Mesenchymal stem cell (in vitro differentiated cells and primary cell): ENCODE measurements around the gene DDR1.

Experiments
- DNase-seq: peaks from one replicate; pipeline ENCODE4 v3.0.0-alpha.2; 2013
- H2AFZ ChIP-seq: one replicate; pipeline ENCODE4 v1.6.1; 2013; ENCODE audit warnings: low read depth, mild to moderate bottlenecking, control low read depth, inconsistent platforms, low read length, moderate library complexity
- H2AK5ac ChIP-seq: 2 replicates; pipeline ENCODE4 v1.6.1; 2013; ENCODE audit warnings: low read length, moderate library complexity, mild to moderate bottlenecking, inconsistent platforms; ENCODE audit not compliant: severe bottlenecking
- H2BK120ac ChIP-seq: one replicate; pipeline ENCODE4 v1.6.1; 2013; ENCODE audit warnings: low read depth, mild to moderate bottlenecking, inconsistent platforms, low read length, moderate library complexity
- H2BK12ac ChIP-seq, 2 experiments: one replicate each; pipeline ENCODE4 v1.6.1; 2013; ENCODE audit warnings: inconsistent platforms in 2 of 2, low read length in 2 of 2, mild to moderate bottlenecking in 2 of 2, moderate library complexity in 2 of 2, control low read depth in 1 of 2
- H2BK15ac ChIP-seq: one replicate; pipeline ENCODE4 v1.6.1; 2013; ENCODE audit warnings: mild to moderate bottlenecking, low read depth, inconsistent platforms; ENCODE audit not compliant: poor library complexity, severe bottlenecking
- H2BK5ac ChIP-seq: 2 replicates; pipeline ENCODE4 v1.6.1; 2013; ENCODE audit warnings: low read depth, mild to moderate bottlenecking, low read length, control low read depth, inconsistent platforms; ENCODE audit not compliant: poor library complexity, severe bottlenecking
- H3K14ac ChIP-seq, 2 experiments: one replicate each; pipeline ENCODE4 v1.6.1; 2013; ENCODE audit warnings: inconsistent platforms in 2 of 2, low read length in 2 of 2, control low read depth in 1 of 2, mild to moderate bottlenecking in 1 of 2, moderate library complexity in 1 of 2
- H3K18ac ChIP-seq, 2 experiments: one replicate each; pipeline ENCODE4 v1.6.1; 2013; ENCODE audit warnings: inconsistent platforms in 2 of 2, low read length in 2 of 2, control low read depth in 1 of 2, low read depth in 1 of 2, mild to moderate bottlenecking in 1 of 2
- H3K23ac ChIP-seq, 2 experiments: one replicate each; pipeline ENCODE4 v1.6.1; 2013; ENCODE audit warnings: inconsistent platforms in 2 of 2, low read length in 2 of 2, mild to moderate bottlenecking in 2 of 2, moderate library complexity in 2 of 2, control low read depth in 1 of 2
- H3K27ac ChIP-seq: 2 replicates; pipeline ENCODE4 v1.5.1; 2013; ENCODE audit warnings: mild to moderate bottlenecking, moderate library complexity, low read length, control low read depth, inconsistent platforms; ENCODE audit not compliant: poor library complexity, severe bottlenecking
- H3K27me3 ChIP-seq, 2 experiments: 2 replicates each; pipeline versions ENCODE4 v1.6.1 to v1.7.0; 2013; ENCODE audit warnings: low read length in 2 of 2, mild to moderate bottlenecking in 2 of 2, moderate library complexity in 2 of 2, control low read depth in 1 of 2, inconsistent platforms in 1 of 2; ENCODE audit not compliant: control insufficient read depth in 1 of 2, insufficient read depth in 1 of 2
- H3K36me3 ChIP-seq, 2 experiments: 2 replicates each; pipeline versions ENCODE4 v1.6.1 to v1.7.0; 2013; ENCODE audit warnings: low read length in 2 of 2, control low read depth in 1 of 2, inconsistent platforms in 1 of 2, low read depth in 1 of 2, mild to moderate bottlenecking in 1 of 2; ENCODE audit not compliant: insufficient read depth in 2 of 2, control insufficient read depth in 1 of 2
- H3K4ac ChIP-seq, 2 experiments: one replicate each; pipeline ENCODE4 v1.6.1; 2013; ENCODE audit warnings: inconsistent platforms in 2 of 2, low read length in 2 of 2, mild to moderate bottlenecking in 2 of 2, moderate library complexity in 2 of 2, control low read depth in 1 of 2, low read depth in 1 of 2
- H3K4me1 ChIP-seq: 2 replicates; pipeline ENCODE4 v1.6.1; 2013; ENCODE audit warnings: low read depth, low read length, control low read depth; ENCODE audit not compliant: control insufficient read depth, insufficient read depth
- H3K4me2 ChIP-seq: 2 replicates; pipeline ENCODE4 v1.6.1; 2013; ENCODE audit warnings: low read length, mild to moderate bottlenecking, inconsistent platforms; ENCODE audit not compliant: poor library complexity, severe bottlenecking
- H3K4me3 ChIP-seq, 2 experiments: 2 replicates each; pipeline versions ENCODE4 v1.5.1 to v1.7.0; 2013; ENCODE audit warnings: low read length in 2 of 2, mild to moderate bottlenecking in 2 of 2, control low read depth in 1 of 2, low read depth in 1 of 2; ENCODE audit not compliant: insufficient read depth in 1 of 2
- H3K79me1 ChIP-seq: replicated peaks from 2 replicates; pipeline ENCODE4 v1.6.1; 2013; ENCODE audit warnings: mild to moderate bottlenecking, control low read depth, low read length, inconsistent platforms; ENCODE audit not compliant: poor library complexity, severe bottlenecking
- H3K9ac ChIP-seq: 2 replicates; pipeline ENCODE4 v1.7.0; 2013; ENCODE audit warnings: mild to moderate bottlenecking, low read length, moderate library complexity
- H3K9me3 ChIP-seq: 2 replicates; pipeline ENCODE4 v1.7.0; 2013; ENCODE audit warnings: mild to moderate bottlenecking, low read length; ENCODE audit not compliant: control insufficient read depth
- H4K8ac ChIP-seq: one replicate; pipeline ENCODE4 v1.6.1; 2013; ENCODE audit warnings: inconsistent platforms, mild to moderate bottlenecking, low read length, moderate library complexity
- H4K91ac ChIP-seq: one replicate; pipeline ENCODE4 v1.6.1; 2013; ENCODE audit warnings: mild to moderate bottlenecking, low read length, inconsistent platforms
- WGBS: methylation state at CpG from one replicate; pipeline ENCODE4 v1.1.7; 2013; ENCODE audit warnings: mixed read lengths; 5-methylcytosine and 5-hydroxymethylcytosine counted together

Gene DDR1

DNA sequence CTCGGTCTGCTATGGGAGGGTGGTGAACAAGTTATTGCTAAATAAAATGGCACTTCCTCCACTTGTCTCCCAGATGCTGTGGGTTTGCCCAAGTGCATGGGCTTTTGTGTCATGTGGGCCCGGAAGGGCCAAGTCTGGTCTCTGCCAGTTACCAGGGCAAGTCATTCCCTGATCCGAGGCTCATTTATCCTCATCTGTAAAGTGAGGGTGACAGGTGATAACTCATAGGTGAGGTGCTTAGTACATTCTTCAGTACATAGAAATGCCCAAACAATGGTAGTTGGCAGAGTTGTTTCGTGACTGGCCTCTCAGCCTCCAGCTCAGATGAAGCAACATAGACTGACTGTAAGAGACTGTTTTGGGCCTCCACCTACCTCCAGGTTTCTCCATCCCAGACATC is 54.4 kb downstream of the DDR1 start:
- DNase-seq = no peak
- Histone ChIP-seq H2BK15ac (no peak overlapping the region), H2AFZ (no peak overlapping the region), H3K9me3 (no peaks in the 10 kb centered on the region), H2BK120ac (no peak overlapping the region), H3K4me3 (no peak overlapping the region), H3K27me3 (peaks cover 0 to 84% of the 10 kb centered on the region in 2 experiments), H4K8ac (no peak overlapping the region), H3K14ac (no peak overlapping the region), H3K9ac (no peak overlapping the region), H3K79me1 (no peaks in the 10 kb centered on the region), H2BK5ac (no peak overlapping the region), H2BK12ac (no peak overlapping the region), H3K4me1 (peaks cover 12% of the 10 kb centered on the region), H3K27ac (no peak overlapping the region), H3K4me2 (no peak overlapping the region), H4K91ac (no peak overlapping the region), H3K18ac (no peak overlapping the region), H3K4ac (no peak overlapping the region), H3K36me3 (no peaks in the 10 kb centered on the region), H2AK5ac (no peak overlapping the region), H3K23ac (no peak overlapping the region)
- 96% methylated on average over 3 of the region's 4 CpGs for WGBS

DNA sequence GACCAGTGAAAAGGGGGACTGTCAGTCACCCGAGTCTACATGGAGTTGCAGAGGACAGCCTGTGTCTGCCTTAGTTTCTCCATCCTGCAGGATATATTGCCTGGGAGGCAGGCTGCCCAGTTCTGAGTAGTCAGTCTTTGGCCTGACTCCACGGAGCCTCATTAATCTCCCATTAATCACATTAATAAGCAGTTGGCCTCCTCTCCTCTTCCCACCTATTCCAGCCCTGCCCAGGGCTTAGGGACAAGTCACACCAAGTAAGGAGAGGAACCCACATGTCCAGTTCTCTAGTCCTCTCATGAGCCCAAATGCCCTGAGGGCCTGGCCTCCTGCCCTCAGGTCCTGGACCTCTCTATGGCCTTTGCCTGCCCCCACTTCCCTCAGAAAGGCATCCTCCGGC is 55.2 kb downstream of the DDR1 start:
- 87% methylated on average over 3 of the region's 3 CpGs for WGBS
- H3K4me3 ChIP-seq = no peak overlapping the region
- H3K9ac ChIP-seq = no peak overlapping the region

GRCh38 chr6:30940361-30940986 is 56.2 kb downstream of the DDR1 start, which contains the start of gene MUCL3:
Gene MUCL3, plus strand, starts transcription at chr6:30940973. Its CDS starts 27 bp downstream, at chr6:30941000.
- H2BK5ac ChIP-seq = no peak within 1 kb of the TSS
- H3K4me3 ChIP-seq = no peak within 1 kb of the TSS
- no peak within 1 kb of the TSS for H2BK12ac ChIP-seq
- H3K4me1 ChIP-seq = peaks cover 10% of the 10 kb centered on the region
- no peak within 1 kb of the TSS for H4K91ac ChIP-seq
- H3K18ac ChIP-seq = no peak within 1 kb of the TSS
- H3K23ac ChIP-seq = no peak within 1 kb of the TSS
- WGBS = 88% methylated on average over 13 of the region's 16 CpGs
- H3K27me3 ChIP-seq = peaks cover 0 to 85% of the 10 kb centered on the region in 2 experiments
- no peak within 1 kb of the TSS for H3K27ac ChIP-seq
- H4K8ac ChIP-seq = no peak within 1 kb of the TSS
- no peaks in the 10 kb centered on the region for H3K79me1 ChIP-seq
- peak within 1 kb of the TSS; percentile 34 for H2BK15ac ChIP-seq
- H3K4ac ChIP-seq = no peak within 1 kb of the TSS
- no peak within 1 kb of the TSS for H2AK5ac ChIP-seq
- H3K9ac ChIP-seq = no peak within 1 kb of the TSS
- no peaks in the 10 kb centered on the region for H3K9me3 ChIP-seq
- H2AFZ ChIP-seq = no peak within 1 kb of the TSS
- H3K4me2 ChIP-seq = no peak within 1 kb of the TSS
- H3K14ac ChIP-seq = no peak within 1 kb of the TSS
- DNase-seq = no peak
- H2BK120ac ChIP-seq = no peak within 1 kb of the TSS
- H3K36me3 ChIP-seq = no peaks in the 10 kb centered on the region

More for the DNA sequence above, 55.2 kb downstream of the DDR1 start:
- Histone ChIP-seq H3K4me2 (no peak overlapping the region), H3K4ac (no peak overlapping the region), H3K23ac (no peak overlapping the region), H4K8ac (no peak overlapping the region), H3K14ac (no peak overlapping the region), H3K4me1 (peaks cover 10% of the 10 kb centered on the region), H2BK120ac (no peak overlapping the region), H2BK5ac (no peak overlapping the region), H4K91ac (no peak overlapping the region), H3K18ac (no peak overlapping the region), H3K27ac (no peak overlapping the region), H2BK15ac (no peak overlapping the region), H3K27me3 (peaks cover 0 to 87% of the 10 kb centered on the region in 2 experiments), H3K36me3 (no peaks in the 10 kb centered on the region), H2AK5ac (no peak overlapping the region), H3K79me1 (no peaks in the 10 kb centered on the region), H3K9me3 (no peaks in the 10 kb centered on the region), H2AFZ (no peak overlapping the region), H2BK12ac (no peak overlapping the region)
- no peak for DNase-seq

- no peaks in the 10 kb centered on the region for H3K36me3 ChIP-seq
- H2AFZ ChIP-seq = peak overlapping the region; percentile 84
- peak overlapping the region; percentile 69 for H2AK5ac ChIP-seq
- no peaks in the 10 kb centered on the region for H3K79me1 ChIP-seq
- peak overlapping the region in 1 of 2 experiments; percentile 62 for H3K14ac ChIP-seq
- peak overlapping the region in 1 of 2 experiments; percentile 62 for H3K18ac ChIP-seq
- no peak overlapping the region for H2BK120ac ChIP-seq
- H3K27ac ChIP-seq = no peak overlapping the region
- no peak overlapping the region for H3K23ac ChIP-seq
- no peak overlapping the region for H4K91ac ChIP-seq
- H3K27me3 ChIP-seq = peaks cover 11 to 86% of the 10 kb centered on the region in 2 experiments
- no peak overlapping the region for H3K4ac ChIP-seq
- no peak overlapping the region for H3K9ac ChIP-seq
- peak; percentile 74 for DNase-seq
- no peak overlapping the region for H3K4me2 ChIP-seq
- peak overlapping the region in 1 of 2 experiments; percentile 66 for H2BK12ac ChIP-seq
- no peaks in the 10 kb centered on the region for H3K9me3 ChIP-seq
- no peak overlapping the region for H2BK15ac ChIP-seq
- H2BK5ac ChIP-seq = no peak overlapping the region
- peak overlapping the region in 1 of 2 experiments; percentile 45 for H3K4me3 ChIP-seq
- WGBS = 13% methylated on average over 15 of the region's 15 CpGs
- H4K8ac ChIP-seq = peak overlapping the region; percentile 19
- peaks cover 10% of the 10 kb centered on the region for H3K4me1 ChIP-seq
These were observed 58.2 kb downstream of the DDR1 start for GRCh38 chr6:30942338-30943060.
